ENCODE results near the gene DGKI.

The DGKI gene

DNA sequence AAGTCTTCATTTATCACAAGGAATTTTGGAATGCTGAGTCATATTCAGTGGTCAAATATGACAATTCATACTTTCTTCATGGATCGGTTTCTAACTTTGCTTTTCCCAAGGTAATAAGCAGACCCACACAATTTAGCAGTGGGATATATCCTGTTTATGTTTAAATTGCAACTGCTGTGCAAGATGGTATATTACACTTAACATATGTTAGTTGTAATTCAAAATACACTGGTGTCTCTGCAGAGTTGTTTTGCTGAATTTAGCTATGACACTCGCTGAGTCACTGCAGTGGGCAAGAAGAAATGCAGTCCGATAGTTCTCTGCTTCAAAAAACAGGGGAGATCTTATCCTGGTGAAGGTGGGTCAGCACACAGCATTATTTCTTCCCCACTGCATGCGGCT lies 308.4 kb downstream of the DGKI start:
- H3K4me3 ChIP-seq (ENCODE audit: low read depth, low read length), result no peak overlapping the region
- TF ChIP-seq CTCF (IDR thresholded peaks at IDR 0.05; ENCODE audit: control insufficient read depth, extremely low read depth, insufficient read depth), result no peak
- no peak for DNase-seq (ENCODE audit: low read depth)

- DNase-seq (ENCODE audit: low read depth), result no peak
- TF ChIP-seq CTCF (IDR thresholded peaks at IDR 0.05; ENCODE audit: control insufficient read depth, extremely low read depth, insufficient read depth), result no peak
- H3K4me3 ChIP-seq (ENCODE audit: low read depth, low read length), result no peak overlapping the region
Observed at GRCh38 chr7:137535579-137535978, 311.2 kb downstream of the DGKI start.

- no peak overlapping the region for H3K4me3 ChIP-seq (ENCODE audit: low read depth, low read length)
- no peak for TF ChIP-seq CTCF (IDR thresholded peaks at IDR 0.05; ENCODE audit: control insufficient read depth, extremely low read depth, insufficient read depth)
- DNase-seq (ENCODE audit: low read depth), result no peak
Observed at GRCh38 chr7:137531671-137532070, 315.1 kb downstream of the DGKI start.

- TF ChIP-seq CTCF (IDR thresholded peaks at IDR 0.05; ENCODE audit: control insufficient read depth, extremely low read depth, insufficient read depth), result no peak
- H3K4me3 ChIP-seq (ENCODE audit: low read depth, low read length), result no peak overlapping the region
- no peak for DNase-seq (ENCODE audit: low read depth)
Observed at GRCh38 chr7:137527634-137528033, 319.1 kb downstream of the DGKI start.

- no peak for DNase-seq (ENCODE audit: low read depth)
- TF ChIP-seq CTCF (IDR thresholded peaks at IDR 0.05; ENCODE audit: control insufficient read depth, extremely low read depth, insufficient read depth), result no peak
- H3K4me3 ChIP-seq (ENCODE audit: low read depth, low read length), result no peak overlapping the region
Observed at GRCh38 chr7:137523171-137523570, 323.6 kb downstream of the DGKI start.

DNA sequence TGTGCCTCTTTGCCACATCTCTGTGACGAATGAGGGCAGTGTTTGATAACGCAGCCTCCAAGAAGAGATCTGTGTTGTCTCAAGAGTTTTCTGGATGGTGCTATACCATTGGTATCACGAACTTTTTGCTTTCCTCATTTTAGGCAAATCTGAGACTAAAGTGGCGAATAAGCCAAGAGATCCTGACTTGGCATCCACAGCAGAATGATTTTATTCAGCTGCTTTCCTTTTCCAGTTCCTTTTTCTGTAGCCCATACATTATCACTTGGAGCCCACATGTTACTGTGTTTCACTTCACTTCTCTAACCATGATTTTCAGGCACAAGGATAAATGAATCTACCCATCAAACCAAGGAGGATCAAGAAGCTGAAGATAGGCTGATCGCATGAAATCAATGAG lies 325.3 kb downstream of the DGKI start:
- H3K4me3 ChIP-seq (ENCODE audit: low read depth, low read length), result no peak overlapping the region
- no peak for DNase-seq (ENCODE audit: low read depth)
- no peak for TF ChIP-seq CTCF (IDR thresholded peaks at IDR 0.05; ENCODE audit: control insufficient read depth, extremely low read depth, insufficient read depth)

- TF ChIP-seq CTCF (IDR thresholded peaks at IDR 0.05; ENCODE audit: control insufficient read depth, extremely low read depth, insufficient read depth), result no peak
- no peak overlapping the region for H3K4me3 ChIP-seq (ENCODE audit: low read depth, low read length)
- DNase-seq (ENCODE audit: low read depth), result no peak
Observed at GRCh38 chr7:137519947-137520346, 326.8 kb downstream of the DGKI start.
